ENCODE data around the gene MORC3.
A peak's percentile ranks its signal among the peaks of the same experiment; 100 is the strongest.
"Not testable (repeated sequence)": the region's sequence is repeated elsewhere in the genome, so short reads cannot be mapped to it uniquely, and the experiment has no call there.

Gene MORC3

DNA sequence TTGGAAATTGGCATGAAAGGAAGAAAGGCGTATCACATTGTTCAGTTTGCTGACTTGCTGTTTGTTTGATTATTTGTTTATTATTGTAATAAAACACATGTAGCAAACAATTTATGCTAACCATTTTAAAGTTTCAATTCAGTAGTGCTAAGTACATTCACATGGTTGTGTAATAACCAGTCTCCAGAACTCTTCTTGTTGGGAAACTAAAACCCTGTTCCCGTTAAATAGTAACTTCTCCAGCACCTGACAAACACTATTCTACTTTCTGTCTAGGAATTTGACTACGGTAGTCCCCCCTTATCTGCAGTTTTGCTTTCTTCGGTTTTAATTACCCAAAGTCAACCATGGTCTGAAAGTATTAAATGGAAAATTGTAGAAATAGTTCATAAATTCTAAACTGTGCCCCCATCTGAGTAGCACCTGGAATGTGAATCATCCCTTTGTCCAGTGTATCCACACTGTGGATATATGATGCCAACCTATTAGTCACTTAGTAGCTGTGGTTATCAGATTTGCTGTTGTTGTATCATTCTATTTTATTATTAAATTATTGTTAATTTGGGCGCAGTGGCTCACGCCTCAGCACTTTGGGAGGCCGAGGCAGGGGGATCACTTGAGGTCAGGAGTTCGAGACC lies 5.5 kb downstream of the MORC3 start:
- no peak for DNase-seq

GRCh38 chr21:36330904-36331303 lies 10.9 kb downstream of the MORC3 start:
- DNase-seq, result peak; percentile 50 to 59

- DNase-seq, result no peak
Observed at GRCh38 chr21:36337099-36337509, 17.1 kb downstream of the MORC3 start.

DNA sequence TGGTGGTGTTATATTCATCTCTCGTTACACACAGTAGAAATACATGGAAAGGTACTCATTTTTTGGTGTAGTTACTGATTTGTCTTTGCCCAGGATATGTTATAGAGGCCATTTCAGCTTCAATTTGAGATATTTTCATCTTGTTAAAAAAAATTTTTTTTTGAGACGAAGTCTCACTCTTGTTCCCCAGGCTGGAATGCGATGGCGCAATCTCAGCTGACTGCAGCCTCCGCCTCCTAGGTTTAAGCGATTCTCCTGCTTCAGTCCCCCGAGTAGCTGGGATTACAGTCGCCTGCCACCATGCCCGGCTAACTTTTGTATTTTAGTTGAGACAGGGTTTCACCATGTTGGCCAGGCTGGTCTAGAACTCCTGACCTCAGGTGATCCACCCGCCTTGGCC lies 19.0 kb downstream of the MORC3 start:
- DNase-seq, result no peak

GRCh38 chr21:36342581-36342980 lies 22.6 kb downstream of the MORC3 start:
- not testable (repeated sequence) for DNase-seq

DNA sequence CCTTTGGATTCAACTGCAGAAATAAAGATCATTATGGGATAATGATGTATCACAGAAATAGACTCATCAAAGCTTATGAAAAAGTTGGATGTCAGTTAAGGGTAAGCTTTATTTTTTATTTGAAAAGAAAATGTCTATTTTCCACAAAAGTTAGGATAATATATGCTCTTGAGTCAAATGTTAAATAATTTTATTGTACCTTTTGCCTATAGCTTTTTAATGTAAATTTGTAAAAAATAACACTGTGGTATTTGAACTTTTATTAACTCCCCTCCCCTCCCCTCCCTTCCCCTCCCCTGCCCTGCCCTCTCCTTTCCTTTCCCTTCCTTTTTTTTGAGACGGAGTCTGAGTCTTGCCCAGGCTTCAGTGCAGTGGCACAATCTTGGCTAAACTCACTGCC lies 24.9 kb downstream of the MORC3 start:
- no peak for DNase-seq

DNA sequence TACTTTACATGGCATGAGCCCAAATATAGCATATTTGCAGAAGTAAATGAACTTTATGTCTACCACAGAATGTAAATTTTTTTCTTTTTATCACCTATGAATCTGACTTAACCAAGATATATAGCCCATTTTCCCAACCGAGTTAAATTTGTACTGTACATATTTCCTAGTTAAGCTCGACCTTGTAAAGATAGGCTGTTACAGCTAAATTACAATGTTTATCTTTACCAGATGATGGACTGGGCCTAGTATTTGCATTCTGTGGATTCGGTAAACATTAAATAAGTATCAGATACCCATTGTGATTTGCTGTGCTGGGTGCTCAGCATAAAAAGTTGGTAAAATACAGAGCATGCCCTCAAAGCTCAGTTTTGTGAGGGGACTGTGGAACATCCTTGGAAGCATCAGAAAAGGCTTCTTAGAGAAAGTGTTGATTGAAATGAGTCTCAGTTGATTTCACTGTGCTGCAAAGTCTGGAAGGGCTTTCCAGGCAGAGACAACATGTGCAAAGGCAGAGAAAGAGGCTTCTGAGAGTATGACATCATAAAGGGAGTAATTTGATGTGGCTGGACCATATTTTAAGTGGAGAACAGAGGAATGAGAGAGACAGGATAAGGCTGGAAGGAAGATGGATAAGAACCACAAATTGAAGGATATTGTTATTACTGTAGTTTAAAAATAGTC lies 27.4 kb downstream of the MORC3 start:
- no peak for DNase-seq

DNA sequence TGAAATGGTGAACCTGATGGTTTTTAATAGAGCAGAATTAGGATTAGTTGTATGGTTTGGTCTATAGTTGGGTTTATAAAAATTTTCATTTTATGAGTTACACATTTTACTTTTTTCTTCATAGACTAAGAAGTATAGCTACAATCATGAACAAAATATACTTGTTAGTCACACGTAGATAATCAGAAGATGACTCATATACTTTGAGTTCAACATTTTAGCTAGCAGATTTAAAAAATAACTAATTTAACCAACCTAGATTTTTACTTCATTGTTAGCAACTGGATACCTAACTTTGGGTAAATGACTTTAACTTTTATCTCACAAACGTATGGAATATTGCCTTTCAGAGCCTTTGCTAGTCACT lies 27.9 kb downstream of the MORC3 start:
- no peak for DNase-seq

DNA sequence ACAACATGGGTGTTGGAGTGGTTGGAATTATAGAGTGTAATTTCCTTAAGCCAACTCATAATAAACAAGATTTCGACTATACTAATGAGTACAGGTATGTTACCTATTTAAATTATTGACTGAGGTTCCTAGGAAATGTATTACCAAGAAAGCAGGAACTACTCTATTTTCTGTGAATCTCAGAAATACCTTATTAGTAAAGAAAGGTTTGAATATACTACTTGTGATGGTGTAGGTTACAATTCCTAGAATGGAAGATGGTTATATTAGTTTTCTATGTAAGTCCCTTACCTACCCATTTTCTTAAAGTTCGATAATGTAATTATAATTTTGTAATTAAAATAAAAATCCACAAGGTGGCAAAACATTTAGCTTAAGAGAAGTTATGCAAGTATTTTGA lies 29.3 kb downstream of the MORC3 start:
- DNase-seq, result no peak

DNA sequence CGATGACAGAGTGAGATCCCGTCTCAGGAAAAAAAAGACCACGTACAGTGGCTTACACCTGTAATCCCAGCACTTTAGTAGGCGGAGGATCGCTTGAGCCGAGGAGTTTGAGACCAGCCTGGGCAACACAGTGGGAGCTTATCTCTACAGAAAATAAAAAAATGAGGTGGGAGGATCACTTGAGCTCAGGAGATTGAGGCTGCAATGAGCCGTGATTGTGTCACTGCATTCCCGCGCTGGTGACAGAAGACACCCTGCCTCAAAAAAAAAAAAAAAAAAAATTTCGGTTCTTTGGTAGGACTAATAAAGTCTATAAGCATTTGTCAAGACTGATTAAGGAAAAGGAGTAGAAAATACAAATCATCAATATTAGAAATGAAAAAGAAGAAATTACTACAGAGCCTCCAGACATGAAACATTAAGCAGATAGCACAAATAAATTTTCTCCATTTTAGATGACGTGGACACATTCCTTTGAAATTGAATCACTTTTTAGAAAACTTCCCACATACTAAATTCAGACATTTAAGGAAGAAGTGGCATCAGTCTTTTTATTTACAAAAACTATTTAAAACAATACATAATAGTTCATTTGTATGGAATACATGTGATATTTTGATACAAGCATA lies 30.4 kb downstream of the MORC3 start:
- DNase-seq, result no peak

- DNase-seq, result no peak
Observed at GRCh38 chr21:36354918-36355680, 35.1 kb downstream of the MORC3 start.

DNA sequence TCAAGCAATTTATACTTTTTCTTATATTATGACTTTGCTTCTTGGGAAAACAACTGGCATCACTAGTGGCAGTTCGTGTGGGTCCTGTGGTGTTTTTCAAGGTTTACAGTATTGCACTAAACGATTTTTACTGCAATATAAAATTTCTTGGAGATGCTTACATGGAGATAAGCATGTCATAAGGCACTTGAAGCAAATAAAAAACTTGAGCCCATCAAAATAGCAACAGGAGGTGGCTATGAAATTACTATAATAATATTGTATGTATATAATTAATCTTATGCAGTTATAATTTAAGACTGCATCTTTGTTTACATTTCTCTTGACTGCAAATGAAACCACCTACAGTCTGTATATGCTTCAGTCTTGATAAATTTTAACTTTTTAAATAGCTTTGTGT lies 35.9 kb downstream of the MORC3 start:
- no peak for DNase-seq

DNA sequence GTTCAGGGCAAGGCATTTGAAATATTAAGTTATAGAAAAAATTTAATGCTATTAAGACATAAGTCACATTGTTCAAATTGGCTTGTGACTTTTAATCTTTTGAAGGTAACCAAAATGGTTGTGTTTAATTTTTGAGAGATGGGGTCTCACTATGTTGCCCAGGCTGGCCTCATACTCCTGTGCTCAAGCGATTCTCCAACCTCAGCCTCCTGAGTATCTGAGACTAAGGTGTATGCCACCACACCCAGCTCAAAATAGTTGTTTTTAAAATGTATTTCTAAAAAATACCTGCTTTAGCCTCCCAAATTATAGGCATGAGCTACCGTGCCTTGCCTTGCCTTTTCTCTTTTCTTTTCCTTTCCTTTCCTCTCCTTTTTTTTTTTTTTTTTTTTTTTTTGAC lies 39.2 kb downstream of the MORC3 start:
- no peak for DNase-seq

GRCh38 chr21:36369064-36369685 lies 49.2 kb downstream of the MORC3 start:
- DNase-seq, result no peak

DNA sequence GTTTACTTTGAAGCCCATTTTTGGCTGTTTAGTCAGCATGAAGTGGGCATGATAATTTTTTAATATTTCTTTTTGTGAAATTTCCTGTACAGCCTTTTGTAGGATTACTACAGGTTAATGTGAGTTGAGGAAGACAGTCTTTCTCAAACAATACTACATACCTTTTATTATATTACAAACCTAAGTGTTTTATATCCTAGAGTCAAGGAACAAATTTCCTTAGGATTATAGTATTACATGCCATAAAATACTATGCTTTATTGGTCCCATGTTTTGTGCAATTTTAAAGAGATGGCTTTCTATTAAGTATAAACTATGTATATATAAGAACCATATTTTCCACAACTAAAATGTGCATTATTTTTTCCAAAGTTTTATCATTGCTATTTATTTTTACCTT lies 56.0 kb downstream of the MORC3 start:
- DNase-seq, result no peak

DNA sequence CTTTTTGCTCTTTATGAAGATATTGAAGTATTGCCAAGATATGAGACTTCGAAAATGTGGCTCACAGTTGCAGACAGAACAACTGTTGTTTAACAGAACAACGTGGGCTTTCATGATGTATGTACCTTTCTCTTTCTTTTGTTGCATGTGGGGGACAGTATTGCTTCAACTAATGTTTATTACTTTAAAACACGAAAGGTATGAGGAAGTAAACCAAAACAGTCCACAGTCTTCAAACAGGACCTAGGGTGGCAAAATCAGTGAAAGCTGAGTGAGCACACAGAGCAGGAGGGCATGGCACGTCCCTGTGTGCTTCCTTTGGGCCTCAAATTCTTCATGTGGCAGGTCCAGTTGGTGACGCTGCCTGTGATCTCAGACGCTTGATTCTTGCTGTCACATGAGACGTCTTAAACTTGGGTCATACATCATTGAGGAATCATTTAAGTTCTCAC lies 57.4 kb downstream of the MORC3 start:
- no peak for DNase-seq

- no peak for DNase-seq
Observed at GRCh38 chr21:36379251-36379650, 59.3 kb downstream of the MORC3 start.

DNA sequence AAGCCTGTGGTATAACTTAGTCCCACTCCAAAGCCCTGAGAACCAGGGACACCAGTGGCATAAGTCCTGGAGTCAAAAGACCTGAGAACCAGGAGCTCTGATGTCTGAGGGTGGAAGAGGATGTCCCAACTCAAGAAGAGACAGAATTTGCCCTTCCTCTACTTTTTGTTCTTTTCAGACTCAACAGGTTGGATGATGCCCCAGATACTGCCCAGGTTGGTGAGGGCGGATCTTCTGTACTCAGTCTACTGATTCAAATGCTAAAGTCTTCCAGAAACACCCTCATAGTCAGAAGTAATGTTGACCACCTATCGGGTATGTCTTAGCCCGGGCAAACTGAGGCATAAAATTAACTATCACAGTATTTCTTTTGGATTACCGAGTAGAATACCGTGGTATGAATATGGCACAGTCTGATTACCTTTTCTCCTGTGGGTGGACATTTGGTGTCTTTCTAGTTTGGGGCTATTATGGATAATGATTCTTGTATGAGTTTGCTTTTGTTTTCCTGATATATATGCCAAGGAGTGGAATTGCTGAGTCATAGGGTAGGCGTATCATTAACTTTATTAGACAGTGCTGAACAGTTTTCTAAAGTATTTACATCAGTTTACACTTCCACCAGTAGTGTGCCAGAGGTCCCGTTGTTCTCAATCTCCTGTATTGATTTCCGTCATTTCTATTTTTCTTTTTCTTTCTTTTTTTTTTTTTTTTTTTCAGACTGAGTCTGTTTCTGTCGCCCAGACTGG lies 62.0 kb downstream of the MORC3 start:
- DNase-seq, result no peak

GRCh38 chr21:36382722-36383121 lies 62.7 kb downstream of the MORC3 start:
- not testable (repeated sequence) for DNase-seq

DNA sequence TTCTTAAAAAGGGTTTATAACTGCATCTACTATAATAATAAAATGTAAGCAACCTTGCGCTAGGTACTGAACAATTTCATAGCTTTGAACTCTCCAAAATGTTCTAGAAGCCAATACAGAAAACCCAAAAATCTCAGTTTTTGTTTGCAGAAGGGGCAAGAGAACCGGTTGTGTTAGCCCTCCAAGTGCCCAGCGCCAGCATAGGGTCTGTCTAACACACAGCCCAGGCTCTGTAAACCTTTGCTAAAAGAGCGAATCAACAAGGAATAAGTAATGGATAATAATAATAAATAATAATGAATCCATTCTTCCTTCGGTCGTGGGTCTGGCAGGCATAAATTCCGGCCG lies 64.9 kb downstream of the MORC3 start:
- no peak for DNase-seq

DNA sequence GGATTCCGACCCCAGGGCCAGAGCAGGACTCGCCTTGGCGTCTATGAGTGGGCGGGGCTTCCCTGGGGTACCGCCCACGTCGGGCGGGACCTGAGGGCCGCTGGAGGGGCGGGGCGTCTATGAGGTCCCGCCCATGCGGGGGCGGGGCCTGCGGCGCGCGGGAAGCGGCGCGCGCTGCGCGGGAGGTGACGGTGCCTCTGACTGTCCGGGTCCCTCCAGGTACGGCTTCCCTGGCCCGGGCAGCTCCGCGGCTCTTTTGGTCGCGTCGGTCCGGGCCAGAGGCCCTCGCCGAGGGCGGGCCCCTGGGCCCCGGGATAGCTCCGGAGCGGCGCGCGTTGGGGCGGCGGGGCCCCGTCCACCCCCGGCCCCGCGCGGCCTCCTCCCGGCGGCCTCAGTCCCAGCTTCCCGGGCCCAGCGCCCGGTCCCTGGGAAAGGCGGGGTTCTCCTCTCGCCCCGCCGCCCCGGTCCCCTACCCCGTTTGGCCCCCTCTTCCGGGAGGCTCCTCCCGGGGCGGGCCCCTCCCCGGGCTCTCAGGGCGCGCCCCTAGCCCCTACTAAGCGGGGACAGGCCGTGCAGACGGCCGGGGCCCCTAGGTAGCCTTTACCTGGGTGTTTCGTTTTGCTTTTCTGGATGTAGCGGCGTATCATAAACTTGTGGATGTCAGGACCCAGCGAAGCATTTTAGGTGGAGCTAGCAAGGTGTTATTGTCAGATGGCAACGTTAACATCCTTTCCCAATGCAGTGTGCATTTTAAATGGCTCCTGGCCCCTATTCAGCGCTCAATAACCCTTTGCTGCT lies 65.4 kb downstream of the MORC3 start, which contains the start of gene CHAF1B:
CHAF1B (plus strand) TSS at position 160 of the 798 bp plus-strand sequence. CDS start 745 bp downstream, outside the sequence.
- DNase-seq, result peak; percentile 81 to 84

Data from activated CD4-positive, alpha-beta T cell treated with anti-CD3 and anti-CD28 coated beads, Interleukin-2, amount 50 U/mL, for 48 hours (primary cell).